Nephron (organoid): ENCODE results near the gene MYADML2.

Experiments
- H3K27ac Mint-ChIP-seq, 3 experiments: 2 replicates each; pipeline ENCODE4 v1.8.0; 2020; ENCODE audit warnings: mixed read lengths in 3 of 3, mild to moderate bottlenecking in 2 of 3, moderate library complexity in 1 of 3
- H3K27me3 Mint-ChIP-seq: 2 replicates; pipeline ENCODE4 v1.8.0; 2021; ENCODE audit warnings: low read depth, mild to moderate bottlenecking, moderate library complexity, mixed read lengths
- H3K36me3 Mint-ChIP-seq: 2 replicates; pipeline ENCODE4 v1.8.0; 2020; ENCODE audit warnings: low read depth, mixed read lengths
- H3K4me1 Mint-ChIP-seq: 2 replicates; pipeline ENCODE4 v1.8.0; 2020; ENCODE audit warnings: mixed read lengths
- H3K4me3 Mint-ChIP-seq, 3 experiments: 2 replicates each; pipeline ENCODE4 v1.8.0; 2020; ENCODE audit warnings: mild to moderate bottlenecking in 3 of 3, mixed read lengths in 3 of 3, moderate library complexity in 2 of 3
- H3K9me3 Mint-ChIP-seq: 2 replicates; pipeline ENCODE4 v1.8.0; 2020; ENCODE audit warnings: mixed read lengths
- CTCF ChIP-seq, 3 experiments: fragments of 200-600 bp; sonication (generic); IDR thresholded peaks; one replicate each; pipeline ENCODE4 v1.5.0; 2021; ENCODE audit warnings: antibody characterized with exemption in 3 of 3; ENCODE audit not compliant: unreplicated experiment in 3 of 3

The MYADML2 gene

GRCh38 chr17:81980122-81980521 is 33.1 kb upstream of the MYADML2 start:
- Mint-ChIP-seq H3K27ac (no peak overlapping the region), H3K27me3 (no peaks in the 10 kb centered on the region), H3K9me3 (peaks cover under 1% of the 10 kb centered on the region), H3K36me3 (peaks cover 16% of the 10 kb centered on the region), H3K4me1 (peaks cover 16% of the 10 kb centered on the region), H3K4me3 (peak overlapping the region; percentile 80 to 87 (median 83))
- TF ChIP-seq CTCF (IDR thresholded peaks at IDR 0.05; ENCODE audit: unreplicated experiment in 3 of 3): no peak

DNA sequence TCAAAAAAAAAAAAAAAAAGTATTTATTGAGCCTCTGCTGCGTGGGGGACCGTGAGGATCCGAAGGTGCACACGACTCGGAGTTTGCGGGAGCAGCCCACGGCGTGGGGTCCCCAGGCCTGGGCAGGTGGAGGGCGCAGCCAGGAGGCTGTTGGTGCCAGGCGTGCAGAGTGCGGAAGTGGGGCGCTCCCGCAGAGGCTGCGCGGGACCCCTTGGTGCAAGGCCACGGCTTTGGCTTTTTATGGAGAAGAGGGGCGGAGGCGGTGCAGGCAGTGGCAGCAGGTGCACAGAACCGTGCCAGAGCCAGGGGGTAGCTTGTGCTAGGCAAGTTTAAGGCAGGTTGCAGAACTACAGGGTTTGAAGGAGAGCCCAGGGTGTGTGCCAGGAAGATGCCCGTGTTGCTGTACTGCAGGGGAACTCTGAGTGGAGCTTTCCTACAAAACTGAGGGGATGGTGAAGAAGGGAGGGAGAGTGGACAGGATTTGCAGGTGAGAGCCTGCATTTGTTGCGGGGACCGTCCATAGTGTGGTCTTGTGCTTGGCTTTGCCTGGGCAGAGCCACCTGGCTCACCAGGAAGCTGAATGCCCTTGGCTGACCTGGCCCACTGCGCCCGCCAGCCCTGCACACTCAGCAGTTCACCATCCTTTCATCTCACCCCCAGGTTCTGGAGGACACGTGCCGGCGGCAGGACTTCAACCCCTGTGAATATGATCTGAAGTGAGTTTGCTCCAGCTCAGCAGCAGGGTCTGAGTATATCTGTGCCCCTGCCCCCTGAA is 31.7 kb upstream of the MYADML2 start:
- peaks cover 13% of the 10 kb centered on the region for H3K36me3 Mint-ChIP-seq
- H3K27ac Mint-ChIP-seq: peak overlapping the region; percentile 72 to 83 (median 73)
- TF ChIP-seq CTCF (IDR thresholded peaks at IDR 0.05; ENCODE audit: unreplicated experiment in 3 of 3): no peak
- H3K4me3 Mint-ChIP-seq: peak overlapping the region; percentile 83 to 87 (median 87)
- H3K27me3 Mint-ChIP-seq: no peaks in the 10 kb centered on the region
- H3K4me1 Mint-ChIP-seq: peaks cover 16% of the 10 kb centered on the region
- peaks cover 8% of the 10 kb centered on the region for H3K9me3 Mint-ChIP-seq

DNA sequence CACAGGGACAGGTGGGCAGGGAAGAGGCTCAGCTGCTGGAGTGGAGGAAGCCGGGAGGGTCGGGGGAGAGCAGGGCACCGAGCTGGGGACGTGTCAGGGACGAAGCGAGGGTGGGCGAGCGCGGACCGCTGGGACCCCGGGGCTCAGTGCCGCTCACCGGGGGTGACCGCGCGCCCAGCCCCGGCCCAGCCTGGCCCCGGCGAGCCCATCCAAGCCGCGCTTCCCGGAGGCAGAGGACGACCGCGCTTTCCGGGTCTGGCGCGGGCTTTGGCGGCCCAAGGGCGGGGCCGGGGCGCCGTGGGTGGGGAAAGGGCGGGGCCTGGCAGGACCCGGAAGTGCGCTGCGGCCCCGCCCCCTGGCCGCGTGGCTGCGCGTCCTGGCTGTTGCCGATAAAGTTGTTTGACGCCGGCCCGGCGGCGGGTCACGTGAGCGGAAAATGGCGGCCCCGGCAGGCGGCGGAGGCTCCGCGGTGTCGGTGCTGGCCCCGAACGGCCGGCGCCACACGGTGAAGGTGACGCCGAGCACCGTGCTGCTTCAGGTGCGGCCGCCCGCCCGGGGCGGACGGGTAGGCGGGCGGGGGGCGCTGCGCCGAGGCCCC is 30.3 kb upstream of the MYADML2 start, which contains the start of gene ASPSCR1:
Gene ASPSCR1 (plus strand): TSS at position 419 of the 598 bp plus-strand sequence. CDS start 18 bp downstream, at position 437.
- Mint-ChIP-seq H3K27ac (peak within 1 kb of the TSS; percentile 83 to 99 (median 88)), H3K4me1 (peaks cover 16% of the 10 kb centered on the region), H3K9me3 (peaks cover 13% of the 10 kb centered on the region), H3K27me3 (no peaks in the 10 kb centered on the region), H3K4me3 (peak within 1 kb of the TSS; percentile 96 to 97 (median 96)), H3K36me3 (peaks cover 13% of the 10 kb centered on the region)
- TF ChIP-seq CTCF (IDR thresholded peaks at IDR 0.05; ENCODE audit: unreplicated experiment in 3 of 3): no peak

GRCh38 chr17:81976332-81977210 is 29.5 kb upstream of the MYADML2 start:
- Mint-ChIP-seq H3K9me3 (peaks cover 14% of the 10 kb centered on the region), H3K27me3 (no peaks in the 10 kb centered on the region), H3K36me3 (peaks cover 13% of the 10 kb centered on the region), H3K4me1 (peaks cover 16% of the 10 kb centered on the region), H3K27ac (peak overlapping the region; percentile 83 to 99 (median 88)), H3K4me3 (peak overlapping the region; percentile 96 to 97 (median 96))
- TF ChIP-seq CTCF (IDR thresholded peaks at IDR 0.05; ENCODE audit: unreplicated experiment in 3 of 3): no peak

DNA sequence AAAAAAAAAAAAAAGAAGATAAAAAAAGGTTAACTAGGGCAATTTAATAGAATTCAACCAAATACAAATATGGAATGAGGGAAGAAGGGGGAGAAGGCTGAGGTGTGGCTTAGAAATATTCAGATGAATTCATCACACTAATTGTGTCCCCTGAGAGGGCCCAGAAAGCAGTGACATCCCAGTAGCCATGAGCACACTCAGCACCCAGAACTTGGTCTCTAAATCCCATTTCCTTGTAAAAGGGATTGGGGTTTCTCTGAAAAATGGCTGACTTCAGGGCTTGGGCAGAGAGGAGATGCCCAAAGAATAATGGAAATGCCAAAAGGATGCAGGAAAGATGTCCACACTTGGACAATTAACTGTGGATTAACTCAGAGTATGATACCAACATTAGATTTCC is 26.4 kb upstream of the MYADML2 start:
- Mint-ChIP-seq H3K27ac (no peak overlapping the region), H3K36me3 (peaks cover 4% of the 10 kb centered on the region), H3K9me3 (peaks cover 14% of the 10 kb centered on the region), H3K4me3 (no peak overlapping the region), H3K4me1 (peaks cover 5% of the 10 kb centered on the region), H3K27me3 (no peaks in the 10 kb centered on the region)
- TF ChIP-seq CTCF (IDR thresholded peaks at IDR 0.05; ENCODE audit: unreplicated experiment in 3 of 3): no peak
